Measurements from ENCODE around the gene SSNA1.

SSNA1 gene

DNA sequence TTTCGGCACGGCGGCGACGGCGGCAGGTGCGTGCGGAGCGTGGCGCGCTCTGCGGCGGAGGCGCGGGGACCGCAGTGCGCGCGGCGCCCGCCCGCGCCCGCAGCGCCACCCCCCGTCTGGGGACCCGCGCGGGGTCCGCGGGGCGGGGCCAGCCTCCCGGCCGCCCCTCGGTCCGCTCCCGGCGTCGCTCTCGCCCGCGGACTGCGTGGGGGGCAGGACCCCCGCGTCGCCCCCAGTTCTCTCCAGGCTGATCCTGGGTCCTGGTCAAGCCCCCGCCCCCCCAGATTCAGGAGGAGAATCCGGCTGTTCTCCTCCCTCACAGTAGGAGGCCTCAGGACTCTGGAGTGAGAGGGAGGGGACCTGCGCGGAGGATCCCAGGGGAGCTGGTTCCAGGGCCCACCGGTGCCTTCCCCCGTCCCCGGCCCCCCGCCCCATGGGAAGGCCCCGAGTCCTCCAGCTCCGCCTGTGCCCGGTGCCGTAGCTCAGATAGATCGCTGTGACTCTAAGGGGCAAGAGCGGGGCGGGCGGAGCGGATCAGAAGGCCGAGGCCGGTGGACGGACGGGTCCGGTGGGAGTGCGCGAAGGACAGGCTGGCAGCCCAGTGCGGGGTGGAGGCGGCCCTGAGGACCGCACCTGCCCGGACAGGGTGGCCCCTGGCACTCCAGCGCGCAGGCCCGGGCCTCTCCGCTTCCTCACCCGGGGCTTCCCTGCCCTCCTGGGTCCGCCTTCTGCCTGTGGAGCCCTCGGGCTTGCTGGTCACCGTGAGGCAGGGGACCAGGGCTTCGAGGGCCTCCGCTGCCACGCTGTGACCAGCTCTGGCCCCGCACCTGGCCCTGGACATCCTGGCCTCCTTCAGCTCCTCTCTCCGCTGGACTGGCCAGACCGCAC lies 34.0 kb downstream of the SSNA1 start, which contains the start of gene RNF208:
RNF208 (minus strand) TSS at position 51 of the 888 bp plus-strand sequence. CDS start 1,028 bp downstream, outside the sequence.
- DNase-seq (ENCODE audit: low read depth): no peak
- TF ChIP-seq, protein P1, sequence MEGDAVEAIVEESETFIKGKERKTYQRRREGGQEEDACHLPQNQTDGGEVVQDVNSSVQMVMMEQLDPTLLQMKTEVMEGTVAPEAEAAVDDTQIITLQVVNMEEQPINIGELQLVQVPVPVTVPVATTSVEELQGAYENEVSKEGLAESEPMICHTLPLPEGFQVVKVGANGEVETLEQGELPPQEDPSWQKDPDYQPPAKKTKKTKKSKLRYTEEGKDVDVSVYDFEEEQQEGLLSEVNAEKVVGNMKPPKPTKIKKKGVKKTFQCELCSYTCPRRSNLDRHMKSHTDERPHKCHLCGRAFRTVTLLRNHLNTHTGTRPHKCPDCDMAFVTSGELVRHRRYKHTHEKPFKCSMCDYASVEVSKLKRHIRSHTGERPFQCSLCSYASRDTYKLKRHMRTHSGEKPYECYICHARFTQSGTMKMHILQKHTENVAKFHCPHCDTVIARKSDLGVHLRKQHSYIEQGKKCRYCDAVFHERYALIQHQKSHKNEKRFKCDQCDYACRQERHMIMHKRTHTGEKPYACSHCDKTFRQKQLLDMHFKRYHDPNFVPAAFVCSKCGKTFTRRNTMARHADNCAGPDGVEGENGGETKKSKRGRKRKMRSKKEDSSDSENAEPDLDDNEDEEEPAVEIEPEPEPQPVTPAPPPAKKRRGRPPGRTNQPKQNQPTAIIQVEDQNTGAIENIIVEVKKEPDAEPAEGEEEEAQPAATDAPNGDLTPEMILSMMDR (IDR thresholded peaks at IDR 0.05; ENCODE audit: insufficient read depth, low read depth, low read length, missing control alignments): no peak
- H3K4me3 ChIP-seq (ENCODE audit: low read depth, low read length): peak within 1 kb of the TSS; percentile 76

DNA sequence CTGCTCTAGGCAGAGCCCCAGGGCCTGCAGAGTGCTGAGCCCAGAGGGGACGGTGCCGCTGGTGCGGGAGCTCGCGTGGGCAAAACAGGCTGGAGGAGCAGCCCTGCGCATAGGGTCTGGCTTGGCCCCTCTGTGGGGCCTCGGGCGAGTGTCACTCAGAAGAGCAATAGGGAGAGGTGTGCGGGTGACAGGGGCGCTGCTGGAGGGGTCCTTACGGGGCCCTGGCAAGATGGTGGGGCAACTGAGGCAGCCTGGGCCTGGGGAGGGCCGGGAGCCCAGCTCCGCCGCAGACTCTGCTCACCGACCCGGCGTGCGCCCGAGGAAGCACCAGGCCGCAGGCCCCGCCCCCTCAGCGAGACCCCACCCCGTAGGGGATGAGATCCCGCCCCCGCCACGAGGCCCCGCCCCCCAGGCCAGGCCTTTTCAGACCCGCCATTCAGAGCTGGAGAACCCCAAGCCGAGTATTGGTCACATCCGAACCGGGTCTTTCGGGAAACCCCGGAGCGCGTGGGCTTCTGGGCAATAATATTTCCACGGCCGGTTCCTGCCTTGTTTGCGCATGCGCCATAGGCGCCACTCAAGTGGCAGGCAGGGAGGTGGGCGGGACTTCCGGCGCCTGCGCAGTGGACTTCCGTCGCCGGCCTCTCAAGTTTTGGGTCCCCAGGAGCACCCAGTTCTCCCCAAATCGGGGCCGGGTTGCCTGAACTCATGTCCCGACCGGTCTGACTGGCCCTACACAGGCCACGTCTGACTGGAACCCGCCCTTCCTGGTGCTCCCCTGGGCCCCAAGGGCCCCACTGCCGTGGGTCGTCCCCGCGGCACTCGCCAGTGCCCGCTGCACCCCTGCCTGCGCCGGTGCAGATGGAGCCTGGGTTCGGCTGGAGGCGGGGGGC lies 34.8 kb downstream of the SSNA1 start:
- H3K4me3 ChIP-seq (ENCODE audit: low read depth, low read length): peak overlapping the region; percentile 92
- TF ChIP-seq, protein P1 (IDR thresholded peaks at IDR 0.05; ENCODE audit: insufficient read depth, low read depth, low read length, missing control alignments): no peak

DNA sequence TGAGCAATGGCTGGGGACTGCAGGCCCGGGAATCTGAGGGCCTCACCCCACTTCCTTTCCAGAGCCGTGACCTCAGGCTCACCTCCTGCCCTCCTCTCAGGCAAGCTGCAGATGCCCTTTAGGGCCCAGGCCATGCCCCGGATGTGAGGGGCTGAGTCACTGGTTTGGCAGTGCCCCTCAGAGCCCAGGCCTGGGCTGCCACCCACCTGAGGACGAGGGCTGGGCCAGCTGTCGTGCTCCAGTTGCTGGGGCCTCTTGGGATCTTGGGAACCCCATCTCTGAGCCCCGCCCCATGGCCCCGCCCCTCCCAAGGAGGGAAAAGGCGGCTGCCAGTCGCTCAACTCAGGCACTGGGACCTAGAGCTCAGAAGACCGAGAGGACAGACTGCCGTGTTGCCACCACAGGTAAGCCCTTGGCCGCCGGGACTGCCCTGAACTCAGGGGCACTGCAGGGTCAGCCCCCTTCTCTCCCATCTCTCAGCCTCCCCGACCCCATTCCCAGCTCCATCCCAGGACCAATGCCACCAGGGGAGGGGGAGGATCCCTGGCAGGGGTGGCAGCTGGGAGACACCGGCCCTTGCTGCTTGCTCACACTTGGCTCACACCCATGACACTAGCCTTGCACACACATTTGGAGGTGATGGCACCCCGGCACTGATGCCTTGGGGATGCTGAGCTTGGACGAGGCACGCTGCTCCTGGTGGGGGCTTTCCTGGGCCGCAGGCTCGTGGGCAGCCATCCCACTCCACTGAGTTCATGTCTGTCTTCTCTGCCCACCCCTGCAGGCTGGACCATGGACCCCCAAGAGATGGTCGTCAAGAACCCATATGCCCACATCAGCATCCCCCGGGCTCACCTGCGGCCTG lies 36.6 kb downstream of the SSNA1 start, which contains the start of gene CYSRT1:
CYSRT1 (plus strand) TSS at position 345 of the 865 bp plus-strand sequence; CDS start at position 793, 448 bp downstream.
- TF ChIP-seq, protein P1 (IDR thresholded peaks at IDR 0.05; ENCODE audit: insufficient read depth, low read depth, low read length, missing control alignments): no peak
- peak within 1 kb of the TSS; percentile 92 for H3K4me3 ChIP-seq (ENCODE audit: low read depth, low read length)
- no peak for DNase-seq (ENCODE audit: low read depth)

More for the DNA sequence above, 34.8 kb downstream of the SSNA1 start:
- DNase-seq (ENCODE audit: low read depth): peak; percentile 99

DNA sequence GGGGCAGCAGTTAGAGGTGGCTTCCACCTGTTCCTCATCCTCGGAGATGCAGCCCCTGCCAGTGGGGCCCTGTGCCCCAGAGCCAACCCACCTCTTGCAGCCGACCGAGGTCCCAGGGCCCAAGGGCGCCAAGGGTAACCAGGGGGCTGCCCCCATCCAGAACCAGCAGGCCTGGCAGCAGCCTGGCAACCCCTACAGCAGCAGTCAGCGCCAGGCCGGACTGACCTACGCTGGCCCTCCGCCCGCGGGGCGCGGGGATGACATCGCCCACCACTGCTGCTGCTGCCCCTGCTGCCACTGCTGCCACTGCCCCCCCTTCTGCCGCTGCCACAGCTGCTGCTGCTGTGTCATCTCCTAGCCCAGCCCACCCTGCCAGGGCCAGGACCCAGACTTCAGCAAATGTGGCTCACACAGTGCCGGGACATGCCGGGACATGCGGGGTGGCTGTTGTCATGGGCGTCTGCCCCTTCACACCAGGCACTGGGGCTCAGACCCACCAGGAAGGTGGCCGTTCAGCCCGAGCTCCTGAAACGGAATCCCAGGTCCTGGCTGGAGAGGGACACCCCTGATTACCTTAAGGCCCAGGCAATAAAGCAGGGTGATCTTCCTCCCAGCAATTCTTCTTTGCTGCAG lies 37.3 kb downstream of the SSNA1 start:
- TF ChIP-seq, protein P1 (IDR thresholded peaks at IDR 0.05; ENCODE audit: insufficient read depth, low read depth, low read length, missing control alignments): no peak
- no peak overlapping the region for H3K4me3 ChIP-seq (ENCODE audit: low read depth, low read length)
- no peak for DNase-seq (ENCODE audit: low read depth)

DNA sequence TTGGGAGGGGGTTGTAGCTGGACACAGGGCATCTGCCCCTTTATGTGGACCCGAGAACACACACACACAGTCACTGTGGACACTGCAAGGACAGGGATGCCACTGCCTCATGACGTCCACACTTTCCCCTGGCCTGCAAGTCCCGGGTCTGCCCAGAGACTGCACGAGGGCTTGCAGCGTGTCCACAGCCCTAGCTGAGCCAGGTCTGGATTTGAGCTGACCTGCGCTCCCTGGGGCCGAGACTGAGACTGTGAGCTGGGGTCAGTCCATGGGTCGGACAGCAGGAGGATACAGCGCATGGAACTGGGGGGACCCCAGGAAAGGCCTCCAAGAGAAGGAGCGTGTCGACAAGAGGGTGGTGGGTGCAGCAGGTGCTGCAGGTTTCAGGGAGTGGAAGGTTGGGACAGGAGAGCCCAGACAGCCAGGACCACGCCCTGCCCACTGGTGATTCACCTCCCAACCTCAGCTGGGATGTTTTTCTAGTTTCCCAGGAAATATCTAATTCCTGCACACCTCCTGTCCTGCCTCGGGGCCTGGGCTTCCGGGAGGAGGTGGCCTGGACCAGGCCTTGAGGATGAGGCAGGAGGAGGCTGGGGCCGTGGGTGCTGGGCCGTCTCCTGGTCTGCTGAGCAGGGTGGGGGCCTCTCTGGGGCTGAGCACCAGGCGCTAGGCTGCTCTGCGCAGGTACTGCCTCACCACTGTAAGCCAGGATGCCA lies 38.0 kb downstream of the SSNA1 start:
- no peak for DNase-seq (ENCODE audit: low read depth)
- no peak overlapping the region for H3K4me3 ChIP-seq (ENCODE audit: low read depth, low read length)
- TF ChIP-seq, protein P1 (IDR thresholded peaks at IDR 0.05; ENCODE audit: insufficient read depth, low read depth, low read length, missing control alignments): no peak

All from GM12865 (cell line).